ENCODE results near the gene MPRIP. TPM values are rescaled to one million over a fixed set of nuclear protein-coding genes. Genes with fewer than 3 reads are reported as not detected.
A peak's percentile ranks its signal among the peaks of the same experiment; 100 is the strongest.

MPRIP gene
- total RNA-seq, 1 experiment from 2014 or later = 284 TPM

DNA sequence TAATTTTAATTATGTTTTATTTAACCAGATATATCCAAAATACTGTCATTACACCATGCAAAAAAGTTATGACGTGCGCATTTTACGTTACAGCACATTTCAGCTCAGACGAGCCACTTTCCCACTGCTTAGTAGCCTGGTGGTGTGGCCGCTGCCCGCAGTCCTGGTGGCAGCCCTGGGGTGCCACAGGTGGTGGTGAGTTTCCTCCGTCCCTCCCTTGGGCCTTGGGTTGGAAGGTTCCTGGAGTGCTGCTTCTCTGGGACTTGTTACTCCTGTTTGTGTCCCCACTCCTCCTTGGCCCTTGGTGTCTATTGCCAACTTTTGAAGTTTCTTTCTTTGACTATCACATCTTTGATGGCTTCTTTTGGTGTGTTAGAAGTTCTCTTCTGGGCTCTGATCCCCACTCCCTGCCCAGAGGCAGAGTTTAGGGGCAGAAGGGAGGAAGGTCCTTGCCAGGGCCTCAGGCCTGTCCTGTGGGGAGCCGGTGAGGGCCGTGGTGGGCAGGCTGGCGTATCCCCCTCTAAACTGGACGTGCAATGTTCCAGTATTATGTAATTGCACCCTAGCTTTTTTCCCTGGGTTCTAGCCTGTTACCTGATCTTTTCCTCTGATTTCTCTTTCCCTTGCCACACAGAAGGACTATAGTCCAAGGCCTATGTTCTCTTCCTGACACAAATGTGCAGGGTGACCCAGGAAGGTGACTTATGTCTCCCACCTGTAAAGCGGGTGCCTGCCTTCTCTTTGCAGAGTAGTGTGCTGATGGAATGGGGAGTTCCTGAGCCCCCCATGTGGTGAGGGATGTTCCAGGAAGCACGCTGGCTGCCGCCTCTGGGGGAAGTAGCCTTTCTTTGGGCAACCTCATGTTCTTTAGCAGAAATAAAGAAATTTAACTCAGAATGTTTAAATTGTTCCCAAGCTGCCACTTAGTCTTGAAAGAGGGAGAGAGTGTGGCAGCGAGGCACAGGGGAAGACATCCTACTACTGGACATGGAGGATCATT lies 8.4 kb downstream of the MPRIP start:
- Histone ChIP-seq H3K4me3 (ENCODE audit: low read depth, low read length) (no peak overlapping the region), H3K36me3 (ENCODE audit: control insufficient read depth, insufficient read depth, low read length) (no peaks in the 10 kb centered on the region; the same call in 1 of the 2 replicates), H3K4me1 (peaks cover 17% of the 10 kb centered on the region; the same call in 1 of the 2 replicates), H3K9me3 (no peaks in the 10 kb centered on the region), H3K27me3 (replicated peaks; ENCODE audit: control insufficient read depth, insufficient read depth, low read length) (no peaks in the 10 kb centered on the region)
- DNase-seq = peak in 1 of 2 experiments; percentile 27
- Mint-ChIP-seq H3K9me3 (ENCODE audit: unreplicated experiment) (no peaks in the 10 kb centered on the region), H3K4me3 (ENCODE audit: unreplicated experiment) (no peak overlapping the region), H3K4me1 (ENCODE audit: low read depth, unreplicated experiment) (peaks cover 23% of the 10 kb centered on the region), H3K27ac (ENCODE audit: unreplicated experiment) (peak overlapping the region; percentile 50), H3K36me3 (ENCODE audit: insufficient read depth, unreplicated experiment) (peaks cover 40% of the 10 kb centered on the region), H3K27me3 (ENCODE audit: insufficient read depth, unreplicated experiment) (no peaks in the 10 kb centered on the region)
- ChIA-PET POLR2A (interaction anchor here (0.7 kb wide), 1 partner anchor 45 kb away, joined by 5 read pairs; no protein-coding TSS in a partner anchor), CTCF (interaction anchor here (0.6 to 0.7 kb wide), 2 partner anchors 63 to 70 kb away, joined by 4 to 5 read pairs; no protein-coding TSS in a partner anchor)
- TF ChIP-seq, protein P1, sequence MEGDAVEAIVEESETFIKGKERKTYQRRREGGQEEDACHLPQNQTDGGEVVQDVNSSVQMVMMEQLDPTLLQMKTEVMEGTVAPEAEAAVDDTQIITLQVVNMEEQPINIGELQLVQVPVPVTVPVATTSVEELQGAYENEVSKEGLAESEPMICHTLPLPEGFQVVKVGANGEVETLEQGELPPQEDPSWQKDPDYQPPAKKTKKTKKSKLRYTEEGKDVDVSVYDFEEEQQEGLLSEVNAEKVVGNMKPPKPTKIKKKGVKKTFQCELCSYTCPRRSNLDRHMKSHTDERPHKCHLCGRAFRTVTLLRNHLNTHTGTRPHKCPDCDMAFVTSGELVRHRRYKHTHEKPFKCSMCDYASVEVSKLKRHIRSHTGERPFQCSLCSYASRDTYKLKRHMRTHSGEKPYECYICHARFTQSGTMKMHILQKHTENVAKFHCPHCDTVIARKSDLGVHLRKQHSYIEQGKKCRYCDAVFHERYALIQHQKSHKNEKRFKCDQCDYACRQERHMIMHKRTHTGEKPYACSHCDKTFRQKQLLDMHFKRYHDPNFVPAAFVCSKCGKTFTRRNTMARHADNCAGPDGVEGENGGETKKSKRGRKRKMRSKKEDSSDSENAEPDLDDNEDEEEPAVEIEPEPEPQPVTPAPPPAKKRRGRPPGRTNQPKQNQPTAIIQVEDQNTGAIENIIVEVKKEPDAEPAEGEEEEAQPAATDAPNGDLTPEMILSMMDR (IDR thresholded peaks at IDR 0.05; ENCODE audit: insufficient read depth in 1 of 2, low read depth in 1 of 2, low read length in 1 of 2, severe bottlenecking in 1 of 2, unreplicated experiment in 1 of 2) = no peak
- intact Hi-C loops (cut with micrococcal nuclease; ENCODE audit: unreplicated experiment) = no loop called here
- BruUV-seq (replicated peaks) = no TSS peak

DNA sequence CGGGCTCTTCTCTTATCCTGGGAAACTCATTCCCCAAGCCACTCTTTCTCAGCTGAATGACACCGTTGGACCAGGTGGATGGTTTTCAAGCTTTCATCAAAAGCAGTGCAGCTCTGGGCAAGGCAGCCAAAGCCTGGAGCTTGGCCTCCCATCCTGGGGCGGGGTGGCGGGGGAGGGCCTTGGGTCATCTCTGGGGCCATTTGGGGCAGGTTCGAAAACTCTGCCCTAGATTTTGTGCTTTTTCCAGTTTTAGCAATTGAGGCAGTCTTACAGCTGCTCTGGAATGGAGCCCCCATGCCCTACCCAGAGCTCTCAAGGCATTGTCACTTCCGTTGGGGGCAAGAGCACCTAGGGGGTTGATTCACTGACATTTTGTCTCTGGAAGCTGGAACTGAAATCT lies 9.1 kb downstream of the MPRIP start:
- POLR2A ChIA-PET = interaction anchor here (0.7 kb wide), 1 partner anchor 44 kb away, joined by 5 read pairs; no protein-coding TSS in a partner anchor
- Mint-ChIP-seq H3K4me1 (ENCODE audit: low read depth, unreplicated experiment) (peaks cover 23% of the 10 kb centered on the region), H3K27me3 (ENCODE audit: insufficient read depth, unreplicated experiment) (no peaks in the 10 kb centered on the region), H3K36me3 (ENCODE audit: insufficient read depth, unreplicated experiment) (peaks cover 34% of the 10 kb centered on the region), H3K27ac (ENCODE audit: unreplicated experiment) (peak overlapping the region; percentile 50), H3K4me3 (ENCODE audit: unreplicated experiment) (no peak overlapping the region), H3K9me3 (ENCODE audit: unreplicated experiment) (no peaks in the 10 kb centered on the region)
- Histone ChIP-seq H3K27me3 (replicated peaks; ENCODE audit: control insufficient read depth, insufficient read depth, low read length) (no peaks in the 10 kb centered on the region), H3K4me3 (ENCODE audit: low read depth, low read length) (no peak overlapping the region), H3K36me3 (ENCODE audit: control insufficient read depth, insufficient read depth, low read length) (no peaks in the 10 kb centered on the region; the same call in 1 of the 2 replicates), H3K4me1 (peaks cover 17% of the 10 kb centered on the region; the same call in 1 of the 2 replicates), H3K9me3 (no peaks in the 10 kb centered on the region)
- TF ChIP-seq, protein P1 (IDR thresholded peaks at IDR 0.05; ENCODE audit: insufficient read depth in 1 of 2, low read depth in 1 of 2, low read length in 1 of 2, severe bottlenecking in 1 of 2, unreplicated experiment in 1 of 2) = no peak
- DNase-seq = peak in 1 of 2 experiments; percentile 9
- BruUV-seq (replicated peaks) = no TSS peak
- CTCF ChIA-PET = interaction anchor here (0.7 kb wide), 1 partner anchor 62 kb away, joined by 4 read pairs; no protein-coding TSS in a partner anchor
- intact Hi-C loops (cut with micrococcal nuclease; ENCODE audit: unreplicated experiment) = no loop called here

DNA sequence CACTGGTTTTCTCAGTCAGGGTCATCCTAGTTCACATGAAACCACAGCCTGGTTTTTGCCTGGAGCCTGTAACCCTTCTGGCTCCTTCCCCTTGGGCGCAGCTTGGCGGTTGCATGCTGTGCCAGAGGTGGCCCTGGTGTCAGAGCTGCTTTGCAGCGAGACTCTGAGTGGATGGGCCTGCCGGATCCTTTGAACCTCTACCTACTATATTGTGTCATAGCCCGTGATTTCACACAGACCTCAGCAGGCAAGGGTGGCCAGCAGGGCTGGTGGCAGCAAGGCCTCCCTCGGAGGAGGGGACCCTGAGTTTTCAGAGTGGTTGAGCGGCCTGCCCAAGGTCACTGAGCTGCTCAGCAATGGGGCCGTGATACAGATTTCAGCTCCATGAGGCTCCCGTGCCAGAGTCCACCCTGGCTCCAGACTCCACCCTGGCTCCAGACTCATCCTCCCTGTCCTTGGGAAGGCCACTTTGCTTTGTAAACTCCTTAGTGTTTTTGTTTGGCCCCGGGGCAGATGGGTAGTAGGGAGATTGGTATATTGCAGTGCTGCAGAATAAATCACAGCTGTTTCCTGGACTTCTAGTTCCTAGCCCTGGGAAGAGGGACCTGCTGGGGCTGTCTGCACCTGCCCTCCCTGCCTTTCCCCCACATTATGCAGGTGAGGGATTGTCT lies 9.7 kb downstream of the MPRIP start:
- CTCF ChIA-PET = no interaction called here
- peak in 1 of 2 experiments; percentile 44 for DNase-seq
- peaks cover 17% of the 10 kb centered on the region; the same call in 1 of the 2 replicates for H3K4me1 ChIP-seq

More for the DNA sequence above, 9.7 kb downstream of the MPRIP start:
- Histone ChIP-seq H3K4me3 (ENCODE audit: low read depth, low read length) (no peak overlapping the region), H3K36me3 (ENCODE audit: control insufficient read depth, insufficient read depth, low read length) (no peaks in the 10 kb centered on the region; the same call in 1 of the 2 replicates), H3K9me3 (no peaks in the 10 kb centered on the region), H3K27me3 (replicated peaks; ENCODE audit: control insufficient read depth, insufficient read depth, low read length) (no peaks in the 10 kb centered on the region)
- Mint-ChIP-seq H3K27ac (ENCODE audit: unreplicated experiment) (no peak overlapping the region), H3K27me3 (ENCODE audit: insufficient read depth, unreplicated experiment) (no peaks in the 10 kb centered on the region), H3K4me1 (ENCODE audit: low read depth, unreplicated experiment) (peaks cover 23% of the 10 kb centered on the region), H3K9me3 (ENCODE audit: unreplicated experiment) (no peaks in the 10 kb centered on the region), H3K36me3 (ENCODE audit: insufficient read depth, unreplicated experiment) (peaks cover 37% of the 10 kb centered on the region), H3K4me3 (ENCODE audit: unreplicated experiment) (no peak overlapping the region)
- intact Hi-C loops (cut with micrococcal nuclease; ENCODE audit: unreplicated experiment) = no loop called here
- POLR2A ChIA-PET = no interaction called here
- BruUV-seq (replicated peaks) = no TSS peak
- TF ChIP-seq, protein P1 (IDR thresholded peaks at IDR 0.05; ENCODE audit: insufficient read depth in 1 of 2, low read depth in 1 of 2, low read length in 1 of 2, severe bottlenecking in 1 of 2, unreplicated experiment in 1 of 2) = no peak
